Heart left ventricle (tissue), 13 donors: ENCODE measurements around the gene PBX1.

ENCODE experiments used
- CTCF ChIP-seq, 12 donors: fragments of 200-600 bp; sonication (generic) in 4 of 12; IDR thresholded peaks; one replicate each; pipeline versions ENCODE4 v1.5.0 to v1.8.0; 2018 to 2022; ENCODE audit warnings: antibody characterized with exemption in 12 of 12, mild to moderate bottlenecking in 5 of 12
- POLR2A ChIP-seq, 2 donors: fragments of 450-650 bp; IDR thresholded peaks; one replicate each; pipeline ENCODE4 v1.6.1; 2017; ENCODE audit warnings: antibody characterized with exemption in 2 of 2, mild to moderate bottlenecking in 2 of 2, moderate library complexity in 2 of 2
- donor health status: ischemic (EF 13 %, LVEDD 7.1; RV severe dilation, severe dysfunction).
- donor health status: DM: no; HTN: yes; CAD: no.
- donor health status: DM: no; HTN: no; CAD: no.
- donor health status: ischemic (EF 25% LVEDD 6.9; RV normal size, moderate dysfunction).
- donor health status: ischemic (EF 25% LVEDD 5.7; RV mildly dilated, moderate dysfunction).
- donor health status: ischemic (EF 35%, LVEDD 5.7; RV mildly dilated, moderate dysfunction).
- donor health status: nonischemic (EF 11% LVEDD 7.7; RV severe dilation, severe dysfunction).
- donor health status: DM: yes; HTN: yes; CAD: no.
- donor health status: PGD.
- donor health status: ischemic (EF 29% LVEDD 5.4; RV normal size, mild dysfunction).
- donor health status: nonischemic (EF 23%, LVEDD 6.1; RV moderate dilation, normal function).

- TF ChIP-seq CTCF (IDR thresholded peaks at IDR 0.05), result no peak
- TF ChIP-seq POLR2A (IDR thresholded peaks at IDR 0.05), result no peak
Observed at GRCh38 chr1:164624400-164624799, 65.4 kb downstream of the PBX1 start.
